OCI-M2 (cell line): ENCODE measurements around the gene TTBK2.
A peak's percentile ranks its signal among the peaks of the same experiment; 100 is the strongest.
"Not testable (repeated sequence)": the region's sequence is repeated elsewhere in the genome, so short reads cannot be mapped to it uniquely, and the experiment has no call there.

Source experiments
- DNase-seq: peaks from one replicate; lab custom pipeline; 2025; ENCODE audit not compliant: unreplicated experiment; lab: John Stamatoyannopoulos, UW

TTBK2 gene

DNA sequence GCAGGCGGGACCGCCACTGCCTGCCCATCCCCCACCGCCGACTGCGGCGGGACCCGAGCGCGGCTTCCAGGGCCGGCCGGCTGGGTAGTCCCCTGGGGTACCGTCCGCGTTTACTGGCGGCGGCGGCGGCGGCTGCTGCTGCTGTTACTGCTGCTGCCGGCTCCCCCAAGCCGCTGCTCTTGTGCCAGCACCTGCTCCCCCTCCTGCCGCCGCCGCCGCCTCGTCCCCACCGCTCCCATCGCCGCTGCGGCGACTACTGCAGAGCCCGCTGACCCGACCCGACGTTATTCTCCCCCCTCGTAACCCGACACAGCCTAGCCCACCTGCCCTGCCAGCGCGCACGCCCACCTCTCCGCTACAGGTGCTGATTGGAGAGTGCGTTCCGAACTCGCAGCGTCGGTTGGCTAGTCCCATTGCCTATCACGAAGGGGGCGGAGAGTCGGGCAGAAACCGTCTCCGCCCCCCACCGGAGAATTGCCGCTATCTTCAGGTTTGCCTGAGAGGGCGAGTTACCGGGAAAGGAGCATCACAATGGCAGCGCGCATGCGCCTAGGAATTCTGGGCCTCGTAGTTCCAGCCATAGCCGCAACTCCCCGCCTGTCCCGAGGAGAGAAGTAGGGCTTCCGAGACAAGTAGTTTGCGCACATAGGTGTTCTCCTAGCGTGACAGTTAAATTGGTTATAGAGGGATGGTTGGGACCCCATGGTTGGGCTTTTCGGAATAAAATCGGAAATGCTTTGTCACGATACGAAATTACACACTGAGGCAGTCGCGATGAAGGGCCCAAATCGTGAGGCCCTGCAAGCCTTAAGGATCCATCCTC, at the start of gene TTBK2:
TTBK2 (minus strand) TSS at position 260 of the 823 bp plus-strand sequence. CDS start 42,161 bp downstream, outside the sequence.
- DNase-seq = peak; percentile 90

- no peak for DNase-seq
Observed at GRCh38 chr15:42964476-42964875, 43.9 kb upstream of the TTBK2 start.

DNA sequence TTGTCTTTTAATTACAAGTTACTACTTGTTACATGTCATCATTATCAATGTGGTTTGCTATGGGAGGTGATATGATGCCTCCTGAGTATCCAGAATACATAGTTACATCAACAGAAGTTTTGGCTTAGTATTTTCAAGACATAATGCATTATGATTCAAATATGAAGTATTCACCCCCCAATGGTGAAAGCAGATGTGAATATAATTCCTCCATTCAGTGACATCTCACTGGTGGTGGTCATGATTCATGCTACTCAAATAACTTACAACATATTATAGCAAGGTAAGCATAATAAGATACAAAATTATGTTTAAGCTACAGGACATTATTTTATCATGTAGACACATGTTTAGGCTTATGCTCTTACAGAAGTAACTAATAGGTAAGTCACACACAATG, 34.9 kb upstream of the TTBK2 start:
- DNase-seq = no peak

DNA sequence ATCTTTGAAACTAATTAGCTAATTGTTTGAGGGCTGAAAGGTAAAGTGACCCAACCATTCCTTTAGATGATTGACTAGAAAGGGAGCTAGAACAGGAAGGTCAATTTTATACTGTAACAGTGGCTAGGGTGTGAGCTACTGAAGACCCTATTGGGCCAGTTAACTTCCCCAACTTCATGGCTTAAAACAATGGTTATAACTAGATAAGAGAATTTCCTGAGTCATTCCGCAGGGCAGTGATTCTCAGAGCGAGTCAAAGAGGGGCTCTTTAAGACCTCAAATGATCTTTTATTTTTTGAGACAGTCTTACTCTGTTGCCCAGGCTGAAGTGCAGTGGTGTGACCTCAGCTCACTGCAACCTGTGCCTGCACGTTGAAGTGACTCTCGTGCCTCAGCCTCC, 33.7 kb upstream of the TTBK2 start:
- no peak for DNase-seq

- not testable (repeated sequence) for DNase-seq
Observed at GRCh38 chr15:42948898-42949297, 28.3 kb upstream of the TTBK2 start.

GRCh38 chr15:42940527-42940926, 19.9 kb upstream of the TTBK2 start:
- DNase-seq = no peak

GRCh38 chr15:42939841-42940240, 19.3 kb upstream of the TTBK2 start:
- no peak for DNase-seq

- DNase-seq = no peak
Observed at GRCh38 chr15:42937143-42937542, 16.6 kb upstream of the TTBK2 start.

GRCh38 chr15:42933886-42934667, 13.5 kb upstream of the TTBK2 start:
- no peak for DNase-seq

DNA sequence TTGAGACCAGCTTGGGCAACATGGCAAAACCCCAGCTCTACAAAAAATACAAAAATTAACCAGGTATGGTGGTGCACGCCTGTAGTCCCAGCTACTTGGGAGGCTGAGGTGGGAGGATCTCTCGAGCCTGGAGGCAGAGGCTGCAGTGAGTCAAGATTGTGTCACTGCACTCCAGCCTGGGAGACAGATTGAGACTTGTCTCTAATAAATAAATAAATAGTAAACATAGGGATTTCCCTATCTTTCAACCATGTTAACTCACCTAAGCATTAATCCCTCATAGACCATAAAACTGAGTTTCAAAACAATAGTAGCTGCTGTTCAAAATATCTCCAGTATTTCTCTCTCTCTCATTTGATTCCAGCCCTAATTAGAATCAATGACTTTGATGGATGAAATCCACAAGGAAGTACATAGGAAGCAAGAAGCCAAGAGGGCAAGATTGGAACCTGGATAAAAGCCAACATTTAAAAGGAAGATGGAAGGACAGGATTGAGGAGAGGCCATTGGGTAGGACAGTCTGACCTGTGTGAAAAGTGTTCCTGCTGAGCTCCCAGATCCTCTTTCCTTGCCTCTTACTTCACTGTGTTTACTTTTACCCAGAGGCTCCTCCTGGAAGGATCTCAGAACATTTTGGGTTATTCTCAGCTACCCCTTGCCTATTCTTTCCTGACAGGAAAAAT, 12.4 kb upstream of the TTBK2 start:
- DNase-seq = no peak

DNA sequence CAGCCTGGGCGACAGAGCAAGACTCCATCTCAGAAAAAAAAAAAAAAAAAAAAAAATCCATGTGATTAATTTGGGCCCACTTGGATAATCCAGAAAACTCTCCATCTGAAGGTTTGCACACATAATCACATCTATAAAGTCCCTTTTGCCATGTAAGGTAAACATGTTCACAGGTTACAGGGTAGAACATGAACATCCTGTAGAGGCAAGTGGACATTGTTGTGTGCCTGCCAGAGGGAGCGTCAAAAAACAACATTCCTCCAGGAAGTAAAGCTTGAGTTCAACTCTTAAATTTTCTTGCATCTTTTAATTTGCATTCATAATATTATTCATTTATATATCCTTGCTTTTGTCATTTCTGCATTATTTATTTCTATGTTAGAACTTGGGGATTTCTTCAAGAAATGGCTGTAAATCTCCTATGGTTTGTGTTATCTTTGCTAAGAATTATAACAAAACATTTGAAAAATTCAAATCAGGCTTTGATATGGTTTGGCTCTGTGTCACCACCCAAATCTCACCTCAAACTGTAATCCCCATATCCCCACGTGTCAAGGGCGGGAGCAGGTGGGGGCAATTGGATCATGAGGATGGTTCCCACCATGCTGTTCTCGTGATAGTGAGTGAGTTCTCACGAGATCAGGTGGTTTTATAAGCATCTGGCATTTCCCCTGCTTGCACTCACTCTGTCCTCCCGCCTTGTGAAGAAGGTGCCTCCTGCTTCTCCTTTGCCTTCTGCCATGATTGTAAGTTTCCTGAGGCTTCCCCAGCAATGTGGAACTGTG, 11.3 kb upstream of the TTBK2 start:
- no peak for DNase-seq

DNA sequence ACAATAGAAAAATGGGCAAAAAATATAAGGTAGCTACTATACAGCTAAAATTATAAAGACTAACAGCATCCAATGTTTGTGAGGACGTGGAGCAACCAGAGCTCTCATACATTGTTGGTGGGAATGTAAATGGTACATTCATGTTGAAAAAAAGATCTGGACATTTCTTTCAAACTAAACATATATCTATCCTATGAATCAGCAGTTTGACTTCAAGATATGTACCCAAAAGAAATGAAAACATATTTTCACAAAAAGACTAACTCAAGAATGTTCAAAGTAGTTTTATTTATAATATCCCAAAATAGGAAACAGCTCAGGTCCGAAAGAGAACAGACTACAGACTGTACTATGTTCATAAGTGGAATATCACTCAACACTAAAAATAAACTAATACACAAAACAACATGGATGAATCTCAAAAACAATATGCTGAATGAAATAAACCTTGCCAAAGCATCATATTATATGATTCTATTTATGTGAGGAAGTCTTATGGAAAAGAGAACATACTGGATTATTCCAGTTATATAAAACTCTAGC, 8.8 kb upstream of the TTBK2 start:
- DNase-seq = no peak

GRCh38 chr15:42921342-42921731, 759 bp upstream of the TTBK2 start:
- DNase-seq = no peak

GRCh38 chr15:42919799-42920518, 619 bp downstream of the TTBK2 start:
- DNase-seq = no peak

- DNase-seq = no peak
Observed at GRCh38 chr15:42919308-42919707, 1.3 kb downstream of the TTBK2 start.

DNA sequence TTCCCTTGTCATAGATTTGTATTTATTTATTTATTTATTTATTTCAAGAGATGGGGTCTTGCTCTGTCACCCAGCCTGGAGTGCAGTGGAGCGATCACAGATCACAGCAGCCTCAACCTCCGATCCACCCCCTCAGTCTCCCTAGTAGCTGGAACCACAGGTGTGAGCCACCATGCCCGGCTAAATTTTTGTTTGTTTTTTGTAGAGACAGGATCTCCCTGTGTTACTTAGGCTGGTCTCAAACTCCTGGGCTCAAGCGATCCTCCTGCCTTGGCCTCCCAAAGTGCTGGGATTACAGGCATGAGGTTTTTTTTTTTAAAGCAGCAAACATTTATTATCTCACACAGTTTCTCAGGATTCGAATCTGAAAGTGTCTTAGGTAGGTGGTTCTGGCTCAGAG, 2.5 kb downstream of the TTBK2 start:
- no peak for DNase-seq

DNA sequence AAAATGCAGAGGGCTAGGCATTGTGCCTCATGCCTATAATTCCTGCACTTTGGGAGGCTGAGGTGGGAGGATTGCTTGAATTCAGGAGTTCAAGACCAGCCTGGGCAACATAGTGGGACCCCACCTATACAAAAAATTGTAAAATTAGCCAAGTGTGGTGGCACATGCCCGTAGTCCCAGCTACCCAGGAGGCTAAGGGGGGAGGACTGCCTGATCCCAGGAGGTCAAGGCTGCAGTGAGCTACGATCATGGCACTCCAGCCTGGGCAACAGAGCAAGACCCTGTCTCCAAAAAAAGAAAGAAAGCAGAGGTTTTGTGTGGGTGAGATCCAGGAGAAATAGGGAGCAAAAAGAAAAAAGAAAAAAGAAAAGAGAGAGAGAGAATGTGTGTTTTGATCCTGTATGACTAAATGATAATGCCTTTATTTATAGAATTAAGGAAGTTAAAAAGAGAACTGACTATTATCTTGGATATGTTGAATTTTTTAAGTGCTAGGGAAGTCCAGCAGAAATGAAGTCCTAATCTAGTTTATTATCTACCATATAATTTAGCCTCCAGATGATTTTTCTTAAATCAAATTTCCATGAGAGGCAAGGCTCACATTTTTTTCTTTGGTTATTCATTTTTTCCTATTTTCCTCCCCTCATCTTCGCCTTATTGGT, 4.8 kb downstream of the TTBK2 start:
- DNase-seq = no peak

GRCh38 chr15:42914728-42915497, 5.7 kb downstream of the TTBK2 start:
- no peak for DNase-seq
